Transverse colon (tissue), 4 donors: ENCODE data around the gene DLX2. TPM values are rescaled to one million over a fixed set of nuclear protein-coding genes. Genes with fewer than 3 reads are reported as not detected.

Experiments used
- DNase-seq: peaks from one replicate; pipeline ENCODE4 v3.0.0-alpha.2; 2019
- H3K27ac ChIP-seq, 4 donors: fragments of 200-600 bp; sonication (generic); 2 replicates each; pipeline ENCODE4 v1.5.1; 2016 to 2018; ENCODE audit warnings: inconsistent platforms in 4 of 4
- H3K27me3 ChIP-seq: fragments of 200-600 bp; sonication (generic); 2 replicates; pipeline ENCODE4 v1.5.1; 2017; ENCODE audit warnings: inconsistent platforms
- H3K36me3 ChIP-seq, 4 donors: fragments of 200-600 bp; sonication (generic); 2 replicates each; pipeline ENCODE4 v1.5.1; 2017 to 2019; ENCODE audit warnings: inconsistent platforms in 4 of 4
- H3K4me1 ChIP-seq, 4 donors: fragments of 200-600 bp; sonication (generic); 2 replicates each; pipeline ENCODE4 v1.5.1; 2017 to 2020; ENCODE audit warnings: inconsistent platforms in 4 of 4
- H3K4me3 ChIP-seq, 4 donors: fragments of 200-600 bp; sonication (generic); 1 replicate in 1 of 4; 2 replicates in 3 of 4; pipeline versions ENCODE4 v1.5.1 to v1.6.1; 2017 to 2019; ENCODE audit warnings: inconsistent platforms in 4 of 4
- H3K9me3 ChIP-seq, 2 donors: fragments of 200-600 bp; sonication (generic); 2 replicates each; pipeline ENCODE4 v1.5.1; 2017 to 2019; ENCODE audit warnings: inconsistent platforms in 2 of 2
- EP300 ChIP-seq: sonication (generic); formaldehyde crosslinking; IDR thresholded peaks from one replicate; pipeline ENCODE4 v1.6.1; 2017; ENCODE audit warnings: antibody characterized with exemption, low read depth
- POLR2A ChIP-seq: fragments of 450-650 bp; IDR thresholded peaks from one replicate; pipeline ENCODE4 v1.6.1; 2016; ENCODE audit warnings: antibody characterized with exemption, mild to moderate bottlenecking, moderate library complexity
- POLR2AphosphoS5 ChIP-seq, 3 donors: sonication (generic); formaldehyde crosslinking; IDR thresholded peaks; one replicate each; pipeline ENCODE4 v1.6.1; 2016; ENCODE audit warnings: antibody characterized with exemption in 3 of 3
- WGBS, 2 donors: methylation state at CpG; one replicate each; pipeline ENCODE4 v1.1.5; 2018; ENCODE audit warnings: low coverage in 1 of 2; 5-methylcytosine and 5-hydroxymethylcytosine counted together
- in situ Hi-C, 4 donors: fragments of 200-750 bp; cut with MboI; loops; one replicate each; pipeline versions ENCODE4 v1.15.0 to v1.15.1; 2017; ENCODE audit warnings: low sequenced_read_pairs in 3 of 4, low pct_ligation_motif_present in 1 of 4, low pct_unique_long_range_greater_than_20kb in 1 of 4
- intact Hi-C: fragments of 100-400 bp; cut with DNase I; formaldehyde crosslinking; loops from one replicate; pipeline ENCODE4 v1.15.1; 2023; ENCODE audit warnings: low total_unique reads
- total RNA-seq, 4 donors: library from RNA; depleted of rRNA; stranded (reverse); fragments of >200 nt; gene quantifications; one replicate each; pipeline ENCODE4 v1.1.0, GENCODE V29; 2016
- TF ChIP-seq, protein P1 (sequence below), 5 experiments: fragments of 200-600 bp in 3 of 5; fragments of 450-650 bp in 2 of 5; sonication (generic) in 3 of 5; IDR thresholded peaks; 1 replicate in 2 of 5; 2 replicates in 3 of 5; pipeline ENCODE4 v1.5.1; 2016 to 2017; ENCODE audit warnings: antibody characterized with exemption in 5 of 5, inconsistent platforms in 3 of 5, mild to moderate bottlenecking in 2 of 5, moderate library complexity in 1 of 5

DLX2 gene
- total RNA-seq, 4 donors from 2014 or later = 0.16 TPM; not detected in 3

DNA sequence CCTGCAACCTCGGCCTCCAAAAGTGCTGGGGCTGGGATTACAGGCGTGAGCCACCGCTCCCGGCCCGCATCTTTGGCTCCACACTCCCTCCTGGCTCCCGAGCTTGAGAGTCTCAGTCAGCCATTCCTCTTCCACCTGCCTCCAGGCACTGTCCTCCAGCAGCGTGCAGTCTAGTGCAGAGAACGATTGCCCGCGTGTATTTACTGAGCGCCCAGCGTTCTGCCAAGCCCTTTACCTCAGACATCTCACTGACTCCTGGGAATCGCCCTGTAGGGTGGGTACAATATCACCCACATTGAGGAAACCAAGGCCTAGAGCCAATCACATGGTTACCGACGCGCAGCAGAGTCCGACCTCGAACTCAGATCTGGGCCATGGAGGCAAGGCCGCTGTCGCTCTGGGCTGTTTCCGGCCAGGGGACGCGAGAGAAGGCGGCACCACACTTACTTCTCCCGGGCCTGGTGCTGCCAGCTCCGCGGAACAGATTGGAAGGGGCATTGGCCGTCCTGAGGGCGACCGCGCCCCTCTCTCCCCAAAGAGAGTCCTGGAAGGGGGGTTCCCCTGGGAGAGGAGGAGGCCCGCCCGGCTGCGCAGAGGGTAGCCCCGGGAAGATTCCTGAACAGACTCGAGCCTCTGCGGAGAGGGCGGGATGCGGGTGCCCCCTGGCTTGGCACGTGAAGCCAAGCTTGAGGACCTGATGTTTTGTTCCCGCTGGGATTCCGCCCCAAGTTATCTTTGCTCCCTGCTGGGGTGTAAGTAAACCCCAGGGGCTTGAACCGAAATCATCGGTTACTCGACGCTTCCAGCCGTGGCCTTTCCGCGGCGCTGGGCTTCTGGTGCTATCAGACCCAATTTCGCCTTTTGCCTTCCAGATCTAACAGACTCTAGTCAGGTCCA, 5.2 kb upstream of the DLX2 start:
- DNase-seq = no peak
- in situ Hi-C loops (loop anchor here (10.0 to 25.0 kb wide), 4 partner anchors 296 to 521 kb away; no protein-coding TSS in a partner anchor), intact Hi-C loops (loop anchor here (10.0 kb wide), 1 partner anchor 403 kb away; no protein-coding TSS in a partner anchor)

DNA sequence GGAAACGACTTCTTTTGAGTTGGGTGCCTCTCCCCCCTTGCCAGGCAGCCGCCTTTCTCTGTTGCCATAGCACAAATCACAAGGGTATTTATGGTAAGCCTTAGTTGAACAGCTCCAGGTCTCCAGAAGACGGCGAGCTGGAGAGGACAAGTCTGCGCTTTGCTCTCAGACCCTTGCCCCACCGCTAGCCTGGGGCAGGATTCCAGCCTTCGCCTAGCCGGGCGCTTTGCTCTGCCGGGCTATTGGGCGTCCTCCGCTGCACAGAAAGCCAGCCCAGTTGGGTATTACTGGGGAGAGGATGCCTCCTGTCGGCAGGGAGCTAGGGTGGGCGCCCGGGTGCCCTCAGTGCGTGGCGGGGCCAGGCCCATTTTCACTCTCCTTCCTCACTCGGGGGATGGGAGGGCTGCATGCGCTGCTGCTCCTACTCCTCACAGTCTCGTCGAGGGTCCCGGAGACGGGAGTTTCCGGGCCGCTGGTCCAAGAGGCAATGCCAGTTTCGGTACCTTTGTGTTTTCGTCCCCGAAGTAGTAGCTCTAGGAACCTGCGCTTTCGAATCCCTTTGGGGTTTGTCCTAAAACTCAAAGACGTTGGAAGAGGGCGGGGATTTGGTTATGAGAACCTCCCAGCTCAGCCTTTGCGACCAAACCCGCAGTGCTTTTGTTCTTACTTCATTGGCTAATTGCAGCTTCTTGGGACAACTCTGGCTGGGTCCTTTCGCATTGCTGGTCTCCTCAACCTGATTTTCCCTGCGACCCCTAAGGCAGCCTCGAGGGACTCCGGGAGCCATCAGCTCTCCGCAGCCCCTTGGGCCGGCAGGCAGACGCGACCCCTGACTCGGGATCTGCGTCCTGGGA, 3.6 kb upstream of the DLX2 start:
- no peak for TF ChIP-seq EP300
- TF ChIP-seq, protein P1, sequence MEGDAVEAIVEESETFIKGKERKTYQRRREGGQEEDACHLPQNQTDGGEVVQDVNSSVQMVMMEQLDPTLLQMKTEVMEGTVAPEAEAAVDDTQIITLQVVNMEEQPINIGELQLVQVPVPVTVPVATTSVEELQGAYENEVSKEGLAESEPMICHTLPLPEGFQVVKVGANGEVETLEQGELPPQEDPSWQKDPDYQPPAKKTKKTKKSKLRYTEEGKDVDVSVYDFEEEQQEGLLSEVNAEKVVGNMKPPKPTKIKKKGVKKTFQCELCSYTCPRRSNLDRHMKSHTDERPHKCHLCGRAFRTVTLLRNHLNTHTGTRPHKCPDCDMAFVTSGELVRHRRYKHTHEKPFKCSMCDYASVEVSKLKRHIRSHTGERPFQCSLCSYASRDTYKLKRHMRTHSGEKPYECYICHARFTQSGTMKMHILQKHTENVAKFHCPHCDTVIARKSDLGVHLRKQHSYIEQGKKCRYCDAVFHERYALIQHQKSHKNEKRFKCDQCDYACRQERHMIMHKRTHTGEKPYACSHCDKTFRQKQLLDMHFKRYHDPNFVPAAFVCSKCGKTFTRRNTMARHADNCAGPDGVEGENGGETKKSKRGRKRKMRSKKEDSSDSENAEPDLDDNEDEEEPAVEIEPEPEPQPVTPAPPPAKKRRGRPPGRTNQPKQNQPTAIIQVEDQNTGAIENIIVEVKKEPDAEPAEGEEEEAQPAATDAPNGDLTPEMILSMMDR (IDR thresholded peaks at IDR 0.05) = peak in 2 of 5 experiments; percentile 10 to 28
- H3K27me3 ChIP-seq = peaks cover 91% of the 10 kb centered on the region
- peaks cover 0 to 39% (median 27%) of the 10 kb centered on the region in 4 donors for H3K4me1 ChIP-seq
- WGBS, 2 donors = 7 to 25% methylated on average over 4 to 41 of the region's 44 CpGs
- H3K9me3 ChIP-seq = no peaks in the 10 kb centered on the region
- peak overlapping the region in 3 of 4 donors; percentile 6 to 34 (median 10) for H3K4me3 ChIP-seq
- in situ Hi-C loops (loop anchor here (10.0 to 25.0 kb wide), 4 partner anchors 294 to 519 kb away; no protein-coding TSS in a partner anchor), intact Hi-C loops (loop anchor here (10.0 kb wide), 1 partner anchor 402 kb away; no protein-coding TSS in a partner anchor)
- no peak overlapping the region for H3K27ac ChIP-seq
- H3K36me3 ChIP-seq = no peaks in the 10 kb centered on the region
- DNase-seq = no peak

More for the DNA sequence above, 5.2 kb upstream of the DLX2 start:
- no peak overlapping the region for H3K27ac ChIP-seq
- no peak overlapping the region for H3K4me3 ChIP-seq
- TF ChIP-seq POLR2A (no peak), POLR2AphosphoS5 (IDR thresholded peaks at IDR 0.05) (no peak), EP300 (no peak)
- TF ChIP-seq, protein P1 (IDR thresholded peaks at IDR 0.05) = no peak
- 36 to 43% methylated on average over 3 to 48 of the region's 51 CpGs for WGBS, 2 donors
- peaks cover 79% of the 10 kb centered on the region for H3K27me3 ChIP-seq
- peaks cover 0 to 23% (median 13%) of the 10 kb centered on the region in 4 donors for H3K4me1 ChIP-seq
- H3K36me3 ChIP-seq = no peaks in the 10 kb centered on the region
- H3K9me3 ChIP-seq = no peaks in the 10 kb centered on the region

DNA sequence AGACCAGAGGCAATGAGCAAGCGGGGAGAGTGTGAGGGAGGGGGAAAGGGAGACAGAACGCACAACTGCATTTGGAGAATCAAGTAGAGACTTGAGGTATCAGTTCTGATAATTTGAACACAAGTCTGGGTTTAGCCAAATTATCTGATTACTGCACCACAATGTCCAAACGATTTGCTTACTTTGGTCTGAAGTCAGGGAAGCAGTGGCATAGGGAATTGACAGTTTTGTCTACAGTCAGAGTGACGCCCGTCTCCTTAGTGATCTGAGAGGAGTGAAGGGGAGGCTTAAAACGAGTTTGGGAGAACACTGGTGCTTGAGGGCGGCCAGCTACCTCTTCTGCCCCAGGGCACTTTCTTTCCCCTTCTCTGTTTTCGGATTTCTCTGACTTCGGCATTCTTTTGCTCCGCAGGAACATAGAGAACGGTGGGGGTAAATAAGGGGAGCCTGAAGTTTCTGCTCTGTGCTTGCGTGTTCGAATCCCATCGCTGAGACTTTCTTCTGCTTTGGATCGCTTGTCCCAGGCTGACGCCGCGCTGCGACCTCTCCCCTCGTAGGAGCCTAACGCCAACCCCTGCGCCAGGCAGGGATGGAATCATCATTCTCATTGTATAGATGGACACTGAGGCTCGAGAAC, 2.9 kb upstream of the DLX2 start:
- Histone ChIP-seq H3K27ac (no peak overlapping the region), H3K4me1 (peaks cover 3 to 46% (median 34%) of the 10 kb centered on the region in 4 donors), H3K4me3 (peak overlapping the region in 1 of 4 donors; percentile 34), H3K36me3 (no peaks in the 10 kb centered on the region), H3K9me3 (no peaks in the 10 kb centered on the region), H3K27me3 (peaks cover 98% of the 10 kb centered on the region)
- intact Hi-C loops = loop anchor here (10.0 kb wide), 1 partner anchor 401 kb away; no protein-coding TSS in a partner anchor
- in situ Hi-C loops = loop anchor here (10.0 to 25.0 kb wide), 4 partner anchors 293 to 518 kb away; no protein-coding TSS in a partner anchor
- TF ChIP-seq POLR2AphosphoS5 (IDR thresholded peaks at IDR 0.05) = no peak
- TF ChIP-seq EP300 = no peak
- no peak for TF ChIP-seq POLR2A
- TF ChIP-seq, protein P1 (IDR thresholded peaks at IDR 0.05) = no peak
- 15 to 18% methylated on average over 7 to 23 of the region's 23 CpGs for WGBS, 2 donors
- no peak for DNase-seq
